HG03095 (cell line): Measurements from ENCODE around the gene SLFN12L.
"Not testable (repeated sequence)": the region's sequence is repeated elsewhere in the genome, so short reads cannot be mapped to it uniquely, and the experiment has no call there.

Source experiments
- ATAC-seq: cut with Tn5 transposase; IDR thresholded peaks from one replicate; pipeline ENCODE4 v1.9.1; 2021; ENCODE audit warnings: moderate library complexity; ENCODE audit not compliant: unreplicated experiment

Gene SLFN12L

DNA sequence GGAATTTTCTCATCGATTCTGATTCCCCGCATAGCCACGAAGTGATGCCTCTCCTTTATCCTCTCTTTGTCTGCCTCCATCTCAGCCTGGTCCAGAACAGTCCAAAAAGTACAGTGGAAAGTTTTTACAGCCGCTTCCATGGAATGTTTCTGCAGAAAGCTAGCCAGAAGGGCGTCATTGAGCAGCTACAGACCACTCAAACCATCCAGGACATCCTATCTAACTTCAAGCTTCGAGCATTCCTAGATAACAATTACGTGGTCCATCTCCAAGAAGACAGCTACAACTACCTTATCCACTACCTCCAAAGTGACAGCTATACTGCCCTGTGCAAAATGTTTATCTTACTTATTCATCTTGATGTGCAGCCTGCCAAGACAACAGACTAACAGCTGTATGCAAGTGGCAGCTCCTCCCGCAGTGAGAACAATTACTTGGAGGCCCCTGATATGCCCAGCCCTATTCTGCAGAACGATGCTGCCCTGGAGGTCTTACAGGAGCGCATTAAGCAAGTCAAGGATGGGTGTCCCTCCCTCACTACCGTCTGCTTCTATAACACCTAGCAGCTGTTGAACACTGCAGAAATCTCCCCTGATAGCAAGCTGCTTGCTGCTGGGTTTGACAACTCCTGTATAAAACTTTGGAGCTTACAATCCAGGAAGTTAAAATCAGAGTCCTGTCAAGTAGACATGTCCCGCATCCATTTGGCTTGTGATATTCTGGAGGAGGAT, 38.9 kb downstream of the SLFN12L start:
- ATAC-seq = no peak

DNA sequence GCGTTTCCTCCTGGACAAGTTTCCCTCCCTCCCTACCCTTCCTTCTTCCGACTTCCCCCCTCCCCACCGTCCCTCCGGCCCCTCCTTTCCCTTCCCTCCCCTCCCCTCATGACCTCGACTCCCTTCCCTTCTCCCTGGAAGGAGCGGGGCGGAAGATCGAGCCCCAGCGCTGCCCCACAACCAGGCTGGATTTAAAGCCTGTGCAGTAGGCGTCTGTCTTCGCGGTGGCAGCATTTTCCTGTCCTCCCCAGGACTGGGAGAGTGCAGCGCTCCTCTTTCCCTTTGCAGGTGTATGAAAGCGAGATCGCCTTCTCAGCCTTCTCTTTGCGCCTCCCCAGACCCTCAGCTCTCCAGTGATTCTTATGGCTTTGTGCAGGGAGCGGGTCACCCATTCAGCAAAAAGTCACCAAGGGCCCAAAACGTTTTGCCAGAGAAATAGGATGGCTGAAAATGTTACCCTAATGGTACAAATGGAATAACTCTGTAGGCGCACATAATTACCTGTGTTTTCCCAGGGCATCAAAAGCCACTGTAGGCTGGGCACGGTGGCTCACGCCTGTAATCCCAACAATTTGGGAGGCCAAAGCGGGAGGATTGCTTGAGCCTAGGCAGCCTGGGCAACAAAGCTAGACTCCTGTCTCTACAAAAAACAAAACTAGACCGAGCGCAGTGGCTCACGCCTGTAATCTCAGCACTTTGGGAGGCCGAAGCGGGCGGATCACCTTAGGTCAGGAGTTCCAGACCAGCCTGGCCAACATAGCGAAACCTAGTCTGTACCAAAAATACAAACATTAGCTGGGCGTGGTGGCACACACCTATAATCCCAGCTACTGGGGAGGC, 40.8 kb downstream of the SLFN12L start:
- ATAC-seq = no peak

GRCh38 chr17:35493040-35493439, 44.4 kb downstream of the SLFN12L start:
- ATAC-seq = no peak

GRCh38 chr17:35491417-35491816, 46.1 kb downstream of the SLFN12L start:
- ATAC-seq = no peak

DNA sequence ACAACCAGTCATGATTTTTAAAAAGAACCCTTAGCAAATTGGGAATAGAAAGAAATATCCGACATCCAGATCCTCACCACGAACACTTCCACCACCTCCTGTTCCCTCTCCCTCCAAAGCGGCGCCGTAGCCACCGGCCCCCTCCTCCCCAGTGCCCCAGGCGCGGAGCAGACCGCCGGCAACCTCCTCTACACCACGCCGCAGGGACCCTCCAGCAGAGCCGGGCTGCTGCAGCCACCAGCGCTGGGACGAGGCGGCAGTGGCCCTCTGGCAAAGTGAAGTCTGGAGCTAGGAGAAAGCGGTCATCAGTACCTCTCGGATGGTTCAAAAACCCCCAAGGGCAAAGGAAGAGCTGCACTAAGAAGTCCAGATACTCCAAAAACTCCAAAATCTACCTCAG, 47.5 kb downstream of the SLFN12L start:
- no peak for ATAC-seq

DNA sequence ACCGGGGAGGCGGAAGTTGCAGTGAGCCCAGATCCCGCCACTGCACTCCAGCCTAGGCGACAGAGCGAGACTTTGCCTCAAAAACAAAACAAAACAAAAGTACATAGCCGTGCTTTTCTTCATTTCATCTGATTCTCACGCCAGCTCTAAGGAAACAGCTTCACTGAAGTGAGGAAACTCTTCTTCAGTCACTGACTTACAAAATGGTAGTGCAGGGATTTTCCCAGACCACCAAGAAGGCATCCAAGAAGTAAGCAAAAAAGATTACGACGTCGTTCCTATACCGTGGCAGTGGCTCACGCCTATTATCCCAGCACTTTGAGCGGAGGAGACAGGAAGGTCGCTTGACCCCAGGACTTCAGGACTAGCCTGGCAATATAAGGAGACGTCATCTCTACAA, 48.5 kb downstream of the SLFN12L start:
- ATAC-seq = no peak

DNA sequence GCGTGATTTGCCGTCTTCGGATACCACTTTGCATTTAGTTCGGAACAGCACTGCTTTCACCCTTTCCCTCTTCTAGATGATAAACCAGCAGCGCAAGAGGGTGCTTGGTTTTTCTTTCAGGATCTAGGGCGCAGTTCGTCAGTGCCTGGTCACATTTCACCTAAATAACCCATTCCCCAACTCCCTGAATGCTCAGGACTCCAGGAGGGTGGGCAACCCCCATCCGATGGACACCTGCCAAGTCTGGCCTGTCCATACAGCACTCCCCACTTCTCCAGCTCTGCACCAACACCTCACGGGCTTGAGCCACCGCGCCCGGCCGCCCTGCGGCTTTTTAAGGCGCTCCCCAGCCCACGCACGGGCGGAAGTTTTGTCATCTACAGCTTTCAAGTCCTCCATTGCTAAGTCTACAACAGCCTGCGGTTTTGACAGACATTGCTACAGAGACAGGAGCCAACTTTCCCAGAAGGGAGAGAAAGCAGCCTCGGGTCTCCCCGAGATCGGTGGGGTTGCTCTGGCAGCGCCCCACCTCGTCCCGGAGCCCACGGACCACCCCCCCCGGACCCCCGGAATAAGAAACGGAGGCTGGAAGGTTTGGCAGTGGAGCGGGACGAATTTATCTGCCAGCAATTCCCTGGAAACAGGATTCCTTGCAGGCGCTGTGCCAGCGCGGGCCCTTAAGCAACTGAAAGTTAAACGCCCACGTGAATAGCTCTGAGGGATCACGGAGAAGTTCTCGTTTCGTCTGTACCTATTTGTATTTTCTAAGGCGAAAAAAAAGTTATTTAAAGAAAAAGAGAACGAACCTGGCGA, 50.4 kb downstream of the SLFN12L start:
- no peak for ATAC-seq

- no peak for ATAC-seq
Measured at GRCh38 chr17:35479271-35479670, 58.2 kb downstream of the SLFN12L start.

DNA sequence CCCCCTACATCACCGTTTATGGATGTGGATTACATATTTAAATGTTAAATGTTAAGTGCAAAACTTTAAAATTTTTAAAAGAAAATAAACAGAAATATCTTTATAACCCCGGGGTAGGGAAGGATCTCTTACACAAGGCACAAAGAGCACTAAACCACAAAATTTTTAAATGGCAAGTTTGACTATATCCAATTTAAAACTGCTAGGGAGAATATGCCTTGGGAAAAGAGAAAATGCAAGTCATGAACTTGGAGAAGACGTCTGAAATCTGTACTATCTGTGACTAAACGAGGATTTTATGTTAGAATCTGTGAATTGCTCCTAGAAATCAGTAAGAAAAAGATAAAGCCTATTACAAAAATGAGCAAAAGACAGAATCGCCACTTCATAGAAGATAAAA, 60.2 kb downstream of the SLFN12L start:
- no peak for ATAC-seq

DNA sequence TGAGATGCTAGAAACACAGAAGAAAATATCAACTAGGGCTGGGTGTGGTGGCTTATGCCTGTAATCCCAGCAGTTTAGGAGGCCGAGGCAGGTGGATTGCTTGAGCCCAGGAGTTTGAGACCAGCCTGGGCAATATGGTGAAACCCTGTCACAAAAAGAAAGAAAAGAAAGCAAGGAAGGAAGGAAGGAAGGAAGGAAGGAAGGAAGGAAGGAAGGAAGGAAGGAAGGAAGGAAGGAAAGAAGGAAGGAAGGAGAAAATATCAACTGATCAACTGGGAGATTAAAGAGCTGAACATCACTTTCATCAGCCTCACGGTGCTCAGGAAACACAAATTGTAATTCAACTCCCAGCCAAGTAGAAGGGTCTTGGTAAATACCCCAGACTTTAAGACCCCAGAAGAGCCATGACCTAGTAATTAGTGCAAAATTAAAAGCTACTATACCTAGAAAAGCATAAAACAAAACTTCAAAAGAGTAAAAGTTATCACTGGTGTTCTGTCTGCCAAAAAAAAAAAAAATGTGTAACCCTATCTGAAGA, 61.1 kb downstream of the SLFN12L start:
- no peak for ATAC-seq

- ATAC-seq = no peak
Measured at GRCh38 chr17:35468475-35468874, 69.0 kb downstream of the SLFN12L start.

DNA sequence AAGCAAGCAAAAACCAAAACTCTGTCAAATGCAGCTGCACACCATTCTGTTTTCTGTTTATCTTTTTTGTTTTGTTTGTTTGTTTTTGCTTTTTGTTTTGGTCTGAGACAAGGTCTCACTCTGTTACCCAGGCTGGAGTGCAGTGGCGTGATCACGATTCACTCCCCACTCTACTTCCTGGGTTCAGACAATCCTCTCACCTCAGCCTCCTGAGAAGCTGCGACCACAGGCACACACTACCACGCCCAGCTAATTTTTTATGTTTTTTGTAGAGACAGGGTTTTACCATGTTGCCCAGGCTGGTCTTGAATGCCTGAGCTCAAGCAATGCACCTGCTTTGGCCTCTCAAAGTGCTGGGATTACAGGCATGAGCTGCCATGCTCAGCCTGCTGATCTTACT, 69.7 kb downstream of the SLFN12L start:
- ATAC-seq = no peak

GRCh38 chr17:35460354-35460851, 77.1 kb downstream of the SLFN12L start:
- ATAC-seq = peak; percentile 77

GRCh38 chr17:35454035-35454434, 83.4 kb downstream of the SLFN12L start:
- ATAC-seq = not testable (repeated sequence)

GRCh38 chr17:35453171-35453570, 84.3 kb downstream of the SLFN12L start:
- ATAC-seq = no peak

- no peak for ATAC-seq
Measured at GRCh38 chr17:35449371-35449931, 88.0 kb downstream of the SLFN12L start.

DNA sequence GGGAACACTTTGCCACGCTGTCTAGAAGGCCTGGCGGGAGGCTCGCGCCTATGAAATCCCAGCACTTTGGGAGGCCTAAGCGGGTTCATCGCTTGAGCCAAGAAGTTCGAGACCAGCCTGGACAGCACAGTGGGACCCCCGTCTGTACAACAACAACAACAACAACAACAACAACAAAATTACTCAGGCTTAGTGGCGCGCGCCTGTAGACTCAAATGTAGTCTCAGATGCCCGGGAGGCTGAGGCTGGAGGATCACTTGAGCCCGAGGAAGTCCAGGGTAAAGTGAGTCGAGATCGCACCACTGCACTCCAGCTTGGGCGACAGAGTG, 88.6 kb downstream of the SLFN12L start:
- no peak for ATAC-seq

DNA sequence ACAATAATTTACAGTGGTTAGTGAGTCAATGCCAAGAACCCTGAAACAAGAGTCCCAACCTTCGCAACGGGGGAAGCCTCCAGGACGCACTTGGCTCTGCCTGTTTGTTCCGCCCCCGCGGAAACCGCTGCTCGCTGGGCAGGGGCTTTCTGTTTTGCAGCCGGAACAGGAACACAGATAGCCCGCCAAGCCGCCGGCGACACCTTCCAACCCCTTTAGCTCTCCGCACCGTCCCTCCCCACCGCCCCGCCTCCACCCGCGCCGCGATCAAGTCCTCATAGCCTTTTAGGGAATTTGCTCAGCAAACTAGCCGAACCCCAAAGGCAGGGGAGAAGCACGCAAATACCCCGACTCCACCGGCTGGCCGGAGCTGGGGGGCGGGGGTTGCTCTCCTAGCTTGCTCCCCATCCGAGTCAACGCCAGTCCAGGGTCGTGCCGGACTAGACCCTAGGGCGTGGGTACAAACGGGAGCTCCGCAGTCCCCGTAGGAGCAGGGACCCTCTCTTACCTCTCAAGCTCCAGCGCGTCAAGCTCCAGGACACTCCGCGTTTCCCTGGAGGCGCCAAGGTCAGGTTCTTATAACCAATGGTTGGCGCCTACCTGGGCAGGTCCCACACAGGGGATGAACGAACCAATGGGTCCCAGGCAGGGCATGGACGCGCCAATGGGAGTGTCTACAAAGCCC, 89.1 kb downstream of the SLFN12L start, which contains the start of gene SLFN13:
Gene SLFN13 (minus strand): TSS at position 553 of the 685 bp plus-strand sequence. CDS start 3,086 bp downstream, outside the sequence.
- ATAC-seq = peak; percentile 67

DNA sequence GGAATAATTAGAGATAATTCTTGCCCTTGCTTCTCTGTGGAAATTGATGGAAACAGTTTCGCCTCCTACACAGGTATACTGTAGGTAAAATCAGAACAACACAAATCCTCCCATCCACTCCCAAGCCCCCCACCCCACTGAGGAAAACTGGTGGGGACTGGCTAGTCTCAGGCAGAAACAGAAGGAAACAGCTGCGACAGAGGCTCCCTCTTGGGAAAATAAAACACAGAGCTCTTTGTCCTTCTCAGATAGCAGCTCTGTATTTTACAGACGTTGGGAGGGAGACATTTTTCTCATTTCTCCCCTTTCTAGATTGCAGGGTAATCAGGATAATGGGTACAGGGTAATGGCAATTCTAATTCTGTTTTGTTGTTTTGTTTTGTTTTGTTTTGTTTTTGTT, 90.0 kb downstream of the SLFN12L start:
- no peak for ATAC-seq

GRCh38 chr17:35438433-35438832, 99.0 kb downstream of the SLFN12L start:
- no peak for ATAC-seq
